Measurements from ENCODE around the gene FGGY. TPM values are rescaled to one million over a fixed set of nuclear protein-coding genes. Genes with fewer than 3 reads are reported as not detected.

Gene FGGY
- total and polyA plus RNA-seq, 4 donors: 16.0 to 67.0 (median 43.4) TPM

DNA sequence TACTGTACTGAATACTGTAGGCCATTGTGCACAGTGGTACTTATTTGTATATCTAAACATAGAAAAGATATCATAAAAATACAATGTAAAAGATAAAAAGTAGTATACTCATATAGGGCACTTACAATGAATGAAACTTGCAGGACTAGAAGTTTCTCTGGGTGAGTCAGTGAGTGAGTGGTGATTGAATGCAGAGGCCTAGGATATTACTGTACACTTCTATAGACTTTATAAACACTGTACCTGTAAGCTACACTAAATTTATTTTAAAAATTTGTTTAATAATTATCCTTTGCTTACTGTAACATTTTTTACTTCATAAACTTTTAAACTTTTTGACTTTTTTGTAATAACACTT lies 82.5 kb downstream of the FGGY start:
- no peaks in the 10 kb centered on the region for H3K4me1 ChIP-seq (ENCODE audit: control insufficient read depth in 4 of 4, insufficient read depth in 4 of 4, low read length in 3 of 4)
- TF ChIP-seq MAX (IDR thresholded peaks at IDR 0.05): no peak
- TF ChIP-seq RXRA (IDR thresholded peaks at IDR 0.05): no peak
- TF ChIP-seq SP1 (IDR thresholded peaks at IDR 0.05): no peak
- TF ChIP-seq EGR1 (IDR thresholded peaks at IDR 0.05; ENCODE audit: low read depth in 2 of 2): no peak
- TF ChIP-seq ATF3 (IDR thresholded peaks at IDR 0.05): no peak
- TF ChIP-seq REST (IDR thresholded peaks at IDR 0.05): no peak
- no peak for TF ChIP-seq FOXA2 (IDR thresholded peaks at IDR 0.05)
- no peak for TF ChIP-seq HNF4G (IDR thresholded peaks at IDR 0.05)
- no peak for TF ChIP-seq ZBTB33 (IDR thresholded peaks at IDR 0.05)
- no peak for TF ChIP-seq JUND (IDR thresholded peaks at IDR 0.05)
- TF ChIP-seq RAD21 (IDR thresholded peaks at IDR 0.05): no peak
- no peak for TF ChIP-seq HNF4A (conservative IDR thresholded peaks at IDR 0.05)
- no peak for TF ChIP-seq FOXA1 (IDR thresholded peaks at IDR 0.05)
- no peak for TF ChIP-seq TAF1 (conservative IDR thresholded peaks at IDR 0.05)
- TF ChIP-seq NR2F2 (IDR thresholded peaks at IDR 0.05): no peak
- TF ChIP-seq GABPA (IDR thresholded peaks at IDR 0.05 in 1 of 2, conservative IDR thresholded peaks at IDR 0.05 in 1 of 2): no peak
- no peak overlapping the region for H3K4me3 ChIP-seq (ENCODE audit: low read depth in 1 of 3, low read length in 3 of 3)
- H3K27ac ChIP-seq (ENCODE audit: low read depth in 1 of 2, low read length in 2 of 2): no peak overlapping the region
- H3K9ac ChIP-seq (ENCODE audit: low read depth in 1 of 2, low read length in 2 of 2): no peak overlapping the region
- peaks cover 0 to 12% (median 7%) of the 10 kb centered on the region in 4 donors for H3K36me3 ChIP-seq (ENCODE audit: control insufficient read depth in 4 of 4, insufficient read depth in 3 of 4, low read depth in 1 of 4, low read length in 3 of 4)
- DNase-seq (ENCODE audit: low spot score): no peak
- no peaks in the 10 kb centered on the region for H3K27me3 ChIP-seq (ENCODE audit: control insufficient read depth in 4 of 4, insufficient read depth in 4 of 4, low read length in 3 of 4)
- no peaks in the 10 kb centered on the region for H3K9me3 ChIP-seq (ENCODE audit: control insufficient read depth in 4 of 4, low read length in 3 of 4)

DNA sequence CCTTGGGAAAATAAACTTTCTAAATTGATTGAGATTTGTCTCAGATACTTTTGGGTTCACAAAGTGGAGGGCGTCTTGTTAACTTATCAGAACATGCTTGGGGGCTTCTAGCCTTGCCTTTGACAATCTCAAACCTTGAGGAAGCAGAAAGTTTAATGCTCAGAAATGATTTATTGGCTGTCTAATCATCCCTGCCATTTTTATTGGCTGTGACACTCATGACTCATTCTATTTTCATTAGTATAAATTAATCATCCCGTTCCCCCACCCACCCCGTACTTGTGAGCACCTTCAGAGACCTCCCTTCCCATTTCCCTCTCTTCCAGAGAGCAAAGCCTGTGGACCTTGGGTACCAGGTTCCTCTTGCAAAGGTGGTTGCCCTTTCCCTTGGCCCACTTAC lies 87.1 kb downstream of the FGGY start:
- H3K27ac ChIP-seq (ENCODE audit: low read depth in 1 of 2, low read length in 2 of 2): no peak overlapping the region
- 90% methylated on average over 3 of the region's 3 CpGs for WGBS
- TF ChIP-seq EGR1 (IDR thresholded peaks at IDR 0.05; ENCODE audit: low read depth in 2 of 2) (no peak), SP1 (IDR thresholded peaks at IDR 0.05) (no peak), REST (IDR thresholded peaks at IDR 0.05) (no peak), NR2F2 (IDR thresholded peaks at IDR 0.05) (no peak), FOXA1 (IDR thresholded peaks at IDR 0.05) (no peak), CTCF (IDR thresholded peaks at IDR 0.05; ENCODE audit: low read depth, low read length, missing input control) (no peak), GABPA (IDR thresholded peaks at IDR 0.05 in 1 of 2, conservative IDR thresholded peaks at IDR 0.05 in 1 of 2) (no peak), YY1 (IDR thresholded peaks at IDR 0.05) (no peak), HNF4G (IDR thresholded peaks at IDR 0.05) (no peak), FOXA2 (IDR thresholded peaks at IDR 0.05) (no peak), ZBTB33 (IDR thresholded peaks at IDR 0.05) (no peak), HNF4A (conservative IDR thresholded peaks at IDR 0.05) (no peak), TAF1 (conservative IDR thresholded peaks at IDR 0.05) (no peak), MAX (IDR thresholded peaks at IDR 0.05) (no peak), JUND (IDR thresholded peaks at IDR 0.05) (no peak)

More for the DNA sequence above, 87.1 kb downstream of the FGGY start:
- Histone ChIP-seq H3K27me3 (ENCODE audit: control insufficient read depth in 4 of 4, insufficient read depth in 4 of 4, low read length in 3 of 4) (no peaks in the 10 kb centered on the region), H3K9ac (ENCODE audit: low read depth in 1 of 2, low read length in 2 of 2) (no peak overlapping the region), H3K36me3 (ENCODE audit: control insufficient read depth in 4 of 4, insufficient read depth in 3 of 4, low read depth in 1 of 4, low read length in 3 of 4) (peaks cover 0 to 8% (median 5%) of the 10 kb centered on the region in 4 donors), H3K4me3 (ENCODE audit: low read depth in 1 of 3, low read length in 3 of 3) (no peak overlapping the region), H3K4me1 (ENCODE audit: control insufficient read depth in 4 of 4, insufficient read depth in 4 of 4, low read length in 3 of 4) (no peaks in the 10 kb centered on the region), H3K9me3 (ENCODE audit: control insufficient read depth in 4 of 4, low read length in 3 of 4) (no peaks in the 10 kb centered on the region)
- DNase-seq (ENCODE audit: low spot score): no peak

Measured in liver (tissue), 9 donors.